ENCODE measurements around the gene NEDD4.
"Not testable (repeated sequence)": the region's sequence is repeated elsewhere in the genome, so short reads cannot be mapped to it uniquely, and the experiment has no call there.

Gene NEDD4

GRCh38 chr15:56003777-56004176, 10.4 kb upstream of the NEDD4 start:
- DNase-seq = not testable (repeated sequence)

GRCh38 chr15:56003277-56003676, 9.9 kb upstream of the NEDD4 start:
- DNase-seq = not testable (repeated sequence)

GRCh38 chr15:56001471-56002078, 8.2 kb upstream of the NEDD4 start:
- DNase-seq = no peak

- no peak for DNase-seq
Measured at GRCh38 chr15:55999658-56000057, 6.2 kb upstream of the NEDD4 start.

- DNase-seq = no peak
Measured at GRCh38 chr15:55998478-55998877, 5.1 kb upstream of the NEDD4 start.

- no peak for DNase-seq
Measured at GRCh38 chr15:55993804-55994560, 570 bp upstream of the NEDD4 start.

- DNase-seq = no peak
Measured at GRCh38 chr15:55992769-55993110, 672 bp downstream of the NEDD4 start.

GRCh38 chr15:55991802-55992768, 1.3 kb downstream of the NEDD4 start:
- no peak for DNase-seq

- no peak for DNase-seq
Measured at GRCh38 chr15:55990998-55991397, 2.4 kb downstream of the NEDD4 start.

GRCh38 chr15:55990516-55990915, 2.9 kb downstream of the NEDD4 start:
- no peak for DNase-seq

- no peak for DNase-seq
Measured at GRCh38 chr15:55989383-55989782, 4.0 kb downstream of the NEDD4 start.

- no peak for DNase-seq
Measured at GRCh38 chr15:55981582-55982249, 11.7 kb downstream of the NEDD4 start.

- no peak for DNase-seq
Measured at GRCh38 chr15:55980511-55980910, 12.9 kb downstream of the NEDD4 start.

GRCh38 chr15:55977231-55977630, 16.2 kb downstream of the NEDD4 start:
- no peak for DNase-seq

- no peak for DNase-seq
Measured at GRCh38 chr15:55970286-55970685, 23.1 kb downstream of the NEDD4 start.

- DNase-seq = no peak
Measured at GRCh38 chr15:55969582-55969981, 23.8 kb downstream of the NEDD4 start.

- no peak for DNase-seq
Measured at GRCh38 chr15:55968923-55969322, 24.5 kb downstream of the NEDD4 start.

- DNase-seq = no peak
Measured at GRCh38 chr15:55965091-55965490, 28.3 kb downstream of the NEDD4 start.

GRCh38 chr15:55960946-55961345, 32.5 kb downstream of the NEDD4 start:
- DNase-seq = no peak

- no peak for DNase-seq
Measured at GRCh38 chr15:55959744-55960447, 33.5 kb downstream of the NEDD4 start.

- no peak for DNase-seq
Measured at GRCh38 chr15:55958349-55958748, 35.1 kb downstream of the NEDD4 start.

- no peak for DNase-seq
Measured at GRCh38 chr15:55954862-55955605, 38.4 kb downstream of the NEDD4 start.

Data from activated CD4-positive, alpha-beta T cell treated with anti-CD3 and anti-CD28 coated beads for 4 hours (primary cell).